Fibroblast of gingiva (primary cell): ENCODE measurements around the gene BUD23.
"Not testable (repeated sequence)": the region's sequence is repeated elsewhere in the genome, so short reads cannot be mapped to it uniquely, and the experiment has no call there.

Source experiments
- DNase-seq: peaks from one replicate; pipeline ENCODE4 v3.0.0-alpha.2; 2011; ENCODE audit warnings: low read depth

BUD23 gene

DNA sequence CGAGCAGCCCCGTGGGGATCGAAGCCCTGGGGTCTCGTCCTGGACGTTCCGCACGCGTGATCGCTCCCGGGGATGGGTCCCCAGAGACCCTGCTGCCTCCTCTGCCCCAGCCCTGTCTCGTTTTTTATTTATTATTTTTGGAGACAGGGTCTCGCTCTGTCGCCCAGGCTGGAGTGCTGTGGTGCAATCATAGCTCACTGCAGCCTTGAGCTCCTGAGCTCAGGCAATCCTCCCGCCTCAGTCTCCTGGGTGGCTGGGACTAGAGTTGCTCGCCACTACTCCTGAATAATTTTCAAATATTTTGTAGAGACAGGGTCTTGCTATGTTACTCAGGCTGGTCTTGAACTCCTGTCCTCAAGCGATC, 36.4 kb downstream of the BUD23 start:
- DNase-seq = no peak

DNA sequence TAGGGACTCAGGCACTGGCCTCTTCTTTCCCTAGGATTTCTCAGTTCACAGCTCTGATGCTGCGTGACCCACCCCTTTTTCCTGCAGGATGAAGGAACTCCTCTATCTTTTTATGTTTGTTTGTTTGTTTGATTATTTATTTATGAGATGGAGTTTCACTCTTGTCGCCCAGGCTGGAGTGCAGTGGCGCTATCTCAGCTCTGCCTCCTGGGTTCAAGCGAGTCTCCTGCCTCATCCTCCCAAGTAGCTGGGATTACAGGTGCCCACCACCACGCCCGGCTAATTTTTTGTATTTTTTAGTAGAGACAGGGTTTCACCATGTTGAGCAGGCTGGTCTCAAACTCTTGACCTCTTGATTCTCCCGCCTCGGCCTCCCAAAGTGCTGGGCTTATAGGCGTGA, 37.0 kb downstream of the BUD23 start:
- DNase-seq = not testable (repeated sequence)

DNA sequence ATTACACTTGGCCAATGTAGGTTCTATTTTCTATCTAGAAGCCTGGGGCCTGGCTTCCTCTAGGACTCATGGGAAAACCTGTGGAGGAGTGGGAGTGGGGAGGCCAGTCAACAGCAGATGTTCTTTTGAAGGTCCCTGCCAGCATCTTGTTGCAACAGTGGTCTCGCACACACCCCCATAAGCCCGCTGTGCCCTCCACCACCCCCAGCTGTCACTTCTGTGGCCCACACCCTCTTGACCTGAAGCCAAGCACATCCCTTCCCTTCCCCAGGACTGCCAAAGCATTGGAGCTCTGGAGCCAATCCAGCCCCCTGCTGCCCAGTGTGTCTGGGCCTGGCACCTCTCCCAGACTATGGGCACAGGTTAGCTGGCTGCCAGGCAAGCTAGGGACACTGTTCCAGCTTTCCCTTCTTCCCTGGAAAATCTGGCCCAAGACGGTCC, 38.0 kb downstream of the BUD23 start:
- peak; percentile 65 for DNase-seq

DNA sequence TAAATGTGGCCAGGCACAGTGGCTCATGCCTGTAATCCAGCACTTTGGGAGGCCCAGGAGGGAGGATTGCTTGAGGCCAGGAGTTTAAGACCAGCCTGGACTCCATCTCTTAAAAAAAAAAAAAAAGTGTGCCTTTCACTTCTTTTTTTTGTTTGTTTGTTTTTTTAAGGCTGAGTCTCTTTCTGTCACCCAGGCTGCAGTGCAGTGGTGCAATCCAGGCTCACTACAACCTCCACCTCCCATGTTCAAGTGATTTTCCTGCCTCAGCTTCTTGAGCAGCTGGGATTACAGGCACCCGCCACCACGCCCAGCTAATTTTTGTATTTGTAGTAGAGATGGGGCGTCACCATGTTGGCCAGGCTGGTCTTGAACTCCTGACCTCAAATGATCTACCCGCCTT, 38.8 kb downstream of the BUD23 start:
- not testable (repeated sequence) for DNase-seq

DNA sequence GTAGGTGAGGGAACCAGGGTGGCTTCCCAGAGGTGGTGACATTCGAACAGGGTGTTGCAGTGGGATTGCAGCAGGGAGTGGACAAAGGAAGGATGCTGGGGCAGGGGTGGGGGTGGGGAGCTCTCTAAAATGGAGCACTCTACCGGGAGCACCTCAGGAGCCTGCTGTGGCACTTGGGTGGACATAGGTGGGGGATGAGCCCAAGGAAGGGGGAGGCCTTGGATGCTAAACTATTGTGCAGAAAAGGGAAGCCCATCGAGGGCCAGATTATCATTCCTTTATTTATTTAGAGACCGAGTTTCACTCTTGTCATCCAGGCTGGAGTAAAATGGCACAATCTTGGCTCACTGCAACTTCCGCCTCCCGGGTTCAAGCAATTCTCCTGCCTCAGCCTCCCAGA, 39.4 kb downstream of the BUD23 start:
- no peak for DNase-seq

DNA sequence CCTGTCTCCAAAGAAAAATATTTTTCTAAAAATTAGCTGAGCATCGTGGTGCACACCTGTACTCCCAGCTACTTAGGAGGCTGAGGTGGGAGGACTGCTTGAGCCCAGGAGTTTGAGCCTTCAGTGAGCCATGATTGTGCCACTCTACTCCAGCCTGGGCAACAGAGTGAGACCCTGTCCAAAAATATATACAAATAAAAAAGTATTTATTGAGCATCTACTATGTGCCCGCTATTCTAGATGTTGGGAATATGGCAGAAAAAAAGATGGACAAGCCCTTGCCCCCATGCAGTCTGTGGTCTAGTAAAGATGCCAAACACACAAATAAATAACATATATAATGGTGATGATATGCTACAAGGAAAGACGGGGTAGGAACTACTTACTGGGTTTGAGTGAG, 40.4 kb downstream of the BUD23 start:
- no peak for DNase-seq

DNA sequence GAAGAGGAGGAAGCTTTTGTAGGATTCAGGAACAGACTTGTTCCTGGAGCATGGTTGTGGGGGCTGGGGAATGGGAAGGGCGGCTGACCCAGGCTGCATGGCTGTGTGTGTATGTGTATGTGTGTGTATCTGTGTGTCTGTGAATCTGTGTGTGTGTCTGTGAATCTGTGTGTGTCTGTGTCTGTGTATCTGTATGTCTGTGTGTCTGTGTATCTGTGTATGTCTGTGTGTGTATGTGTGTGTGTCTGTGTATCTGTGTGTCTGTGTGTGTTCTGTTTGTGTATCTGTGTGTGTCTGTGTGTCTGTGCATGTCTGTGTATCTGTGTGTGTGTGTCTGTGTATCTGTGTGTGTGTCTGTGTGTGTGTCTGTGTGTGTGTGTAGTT, 42.7 kb downstream of the BUD23 start:
- DNase-seq = no peak

DNA sequence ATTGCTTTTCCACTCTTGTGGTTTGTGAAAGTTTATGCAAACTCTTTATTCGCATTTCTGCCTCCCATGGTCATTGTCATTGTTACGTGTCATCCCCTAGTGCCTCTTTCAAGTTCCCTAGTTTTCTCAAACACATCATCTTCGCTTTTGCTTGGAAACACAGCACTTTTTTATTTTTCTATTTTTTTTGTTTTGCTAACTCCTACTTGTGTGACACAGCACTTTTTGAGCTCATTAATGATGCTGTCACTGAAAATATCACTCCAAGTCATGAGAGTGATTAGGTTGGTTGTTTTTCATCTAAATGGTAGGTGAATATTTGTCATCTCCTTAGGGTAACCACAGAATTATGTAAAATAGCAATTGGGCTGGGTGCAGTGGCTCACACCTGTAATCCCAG, 44.6 kb downstream of the BUD23 start:
- no peak for DNase-seq

DNA sequence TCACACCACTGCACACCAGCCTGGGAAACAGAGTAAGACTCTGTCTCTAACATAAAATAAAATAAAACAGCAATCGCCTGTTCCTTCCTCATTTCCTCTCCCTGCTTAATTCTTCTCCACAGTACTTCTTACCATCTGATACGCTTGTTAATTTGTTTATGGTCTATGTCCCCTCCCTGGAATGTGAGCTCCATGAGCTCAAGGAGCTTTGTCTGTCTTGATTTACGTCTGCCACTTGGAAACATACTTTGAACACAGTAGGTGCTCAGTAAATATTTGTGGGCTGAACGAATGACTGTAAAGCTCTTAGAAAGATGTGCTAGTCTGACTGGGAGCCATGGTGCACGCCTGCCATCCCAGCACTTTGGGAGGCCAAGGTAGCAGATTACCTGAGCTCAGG, 45.2 kb downstream of the BUD23 start:
- no peak for DNase-seq

DNA sequence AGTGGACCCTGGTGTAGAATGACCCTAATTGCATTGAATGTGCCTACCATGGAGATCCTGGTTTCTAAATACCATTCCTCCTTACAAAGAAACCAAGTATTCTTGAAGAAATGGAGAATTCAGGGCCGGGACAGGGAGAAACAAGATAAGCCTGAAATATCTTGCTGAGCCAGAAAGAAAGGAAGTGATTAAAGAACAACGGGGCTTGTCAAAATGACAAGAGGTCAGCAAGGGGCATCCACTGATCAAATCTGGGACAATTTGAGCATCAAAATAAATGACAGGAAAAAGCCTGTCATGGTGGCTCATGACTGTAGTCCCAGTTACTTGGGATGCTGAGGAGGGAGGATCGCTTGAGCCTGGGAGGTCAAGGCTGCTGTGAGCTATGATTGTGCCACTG, 47.1 kb downstream of the BUD23 start:
- no peak for DNase-seq

DNA sequence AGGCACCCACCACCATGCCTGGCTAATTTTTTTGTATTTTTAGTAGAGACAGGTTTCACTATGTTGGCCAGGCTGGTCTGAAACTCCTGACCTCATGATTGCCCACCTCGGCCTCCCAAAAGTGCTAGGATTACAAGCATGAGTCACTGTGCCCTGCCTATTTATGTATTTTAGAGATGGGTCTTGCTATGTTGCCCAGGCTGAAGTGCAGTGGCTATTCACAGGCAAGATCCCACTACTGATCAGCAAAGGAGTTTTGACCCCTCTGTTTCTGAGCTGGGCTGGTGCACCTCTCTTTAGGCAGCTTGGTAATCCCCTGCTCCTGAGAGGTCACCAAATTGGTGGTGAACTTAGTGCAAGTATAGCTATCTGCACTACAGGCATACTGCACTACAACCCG, 49.0 kb downstream of the BUD23 start:
- no peak for DNase-seq

DNA sequence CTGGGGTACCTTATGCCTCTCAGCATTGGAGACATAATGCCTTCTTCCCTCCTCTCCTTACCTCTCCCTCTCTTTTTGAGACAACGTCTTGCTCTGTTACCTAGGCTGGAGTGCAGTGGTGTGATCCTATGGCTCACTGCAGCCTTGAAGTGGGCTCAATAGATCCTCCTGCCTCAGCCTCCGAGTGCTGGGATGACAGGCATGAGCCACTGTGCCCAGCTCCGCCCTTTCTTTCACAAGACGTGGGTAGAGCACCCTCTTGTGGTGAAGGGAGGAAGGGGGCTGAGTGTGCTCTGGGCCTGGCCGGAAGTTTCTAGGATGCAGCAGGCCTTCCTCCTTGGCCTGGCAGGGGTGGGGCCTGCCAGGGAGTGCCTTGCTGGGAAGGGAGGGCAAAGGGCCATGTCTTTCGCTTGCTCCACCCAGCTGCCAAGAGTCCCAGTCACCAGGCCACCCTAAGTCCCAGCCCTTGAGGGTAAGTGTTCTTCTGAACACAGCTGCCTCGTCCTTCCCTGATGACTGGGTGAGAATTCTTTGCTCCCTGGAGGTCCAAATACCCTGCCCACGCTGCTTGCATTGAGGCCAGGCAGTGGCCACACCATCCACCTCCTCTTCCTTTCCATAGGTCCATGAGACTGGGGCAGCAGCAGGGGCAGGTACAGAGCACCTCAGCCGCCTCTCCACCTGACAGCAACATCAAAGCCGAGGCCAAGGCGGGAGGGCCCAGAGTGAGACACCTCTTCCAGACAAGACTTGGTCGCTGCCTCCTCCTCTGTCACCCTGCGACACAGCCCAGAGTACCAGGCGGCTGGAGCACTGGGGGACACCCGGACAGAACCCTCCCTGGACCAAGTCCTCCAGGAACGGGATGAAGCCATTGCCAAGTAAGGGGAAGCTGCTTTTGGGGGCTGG, 51.5 kb downstream of the BUD23 start:
- DNase-seq = peak; percentile 94

DNA sequence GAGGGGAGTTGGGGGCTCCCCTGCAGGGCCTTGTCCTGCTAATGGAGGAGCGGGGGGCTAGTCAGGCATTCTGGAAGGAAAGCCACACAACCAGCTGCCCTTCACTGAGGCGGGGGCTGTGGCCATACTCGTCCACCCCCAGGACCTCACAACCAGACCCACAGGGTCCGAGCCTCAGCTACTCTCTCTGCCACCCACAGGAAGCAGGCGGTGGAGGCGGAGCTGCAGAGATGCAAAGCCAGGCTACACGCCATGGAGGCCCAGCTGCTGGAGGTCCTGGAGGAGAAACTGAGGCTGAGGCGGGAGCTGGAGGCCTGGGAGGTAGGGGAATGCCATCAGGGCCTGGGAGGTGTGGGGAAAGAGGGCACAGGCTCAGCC, 52.1 kb downstream of the BUD23 start:
- no peak for DNase-seq

DNA sequence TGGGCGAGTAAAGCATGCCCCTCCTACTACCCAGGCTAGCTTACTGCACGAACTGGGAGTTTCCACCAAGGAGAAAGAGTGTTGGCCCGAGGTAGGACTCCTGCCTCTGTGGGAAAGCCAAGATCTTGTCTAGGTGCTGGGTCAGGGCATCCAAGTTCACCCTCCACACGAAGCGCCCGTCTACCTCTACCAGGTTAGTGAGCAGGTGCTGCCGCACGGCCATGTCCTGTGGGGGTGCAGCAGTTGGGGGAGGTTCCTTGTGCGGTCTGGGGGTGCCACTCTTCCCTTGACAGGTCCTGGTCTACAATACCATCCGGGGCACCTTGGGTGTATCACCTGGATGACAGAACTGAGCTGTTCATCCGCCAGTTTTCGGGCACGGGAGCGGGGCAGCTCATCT, 53.5 kb downstream of the BUD23 start:
- no peak for DNase-seq

DNA sequence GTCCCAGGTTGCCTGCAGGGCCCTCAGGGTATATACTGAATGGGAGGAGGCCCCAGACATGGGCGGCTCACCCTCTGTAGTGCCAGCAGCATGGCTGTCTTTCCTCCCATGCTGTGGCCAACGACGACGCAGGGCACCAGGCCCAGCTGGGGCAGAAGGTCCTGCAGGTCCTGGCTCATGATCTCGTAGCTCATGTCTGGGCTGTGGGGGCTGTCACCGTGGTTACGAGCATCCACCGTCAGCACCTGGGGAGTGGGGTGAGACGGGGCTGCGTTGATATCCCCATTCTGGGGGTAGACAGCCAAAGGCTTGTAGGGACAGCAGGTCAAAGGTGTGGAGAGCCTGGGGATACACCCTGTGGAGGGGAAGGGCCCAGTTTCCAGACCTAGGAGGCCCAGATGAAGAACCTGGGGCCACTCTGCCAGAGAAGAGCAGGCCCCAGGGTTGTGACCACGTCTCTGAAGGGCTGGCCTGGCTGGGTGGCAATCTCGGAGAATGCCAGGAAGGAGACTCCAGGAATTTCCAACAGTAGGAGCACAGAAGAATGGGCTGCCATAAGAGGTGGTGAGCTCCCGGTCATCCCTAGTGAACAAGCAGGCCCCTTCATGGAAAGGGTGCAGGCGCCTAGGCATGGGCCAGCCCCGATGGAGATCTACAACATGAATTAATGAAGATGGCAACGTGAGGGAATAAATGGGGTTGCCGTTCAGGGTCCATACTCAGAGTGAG, 54.3 kb downstream of the BUD23 start:
- DNase-seq = no peak

DNA sequence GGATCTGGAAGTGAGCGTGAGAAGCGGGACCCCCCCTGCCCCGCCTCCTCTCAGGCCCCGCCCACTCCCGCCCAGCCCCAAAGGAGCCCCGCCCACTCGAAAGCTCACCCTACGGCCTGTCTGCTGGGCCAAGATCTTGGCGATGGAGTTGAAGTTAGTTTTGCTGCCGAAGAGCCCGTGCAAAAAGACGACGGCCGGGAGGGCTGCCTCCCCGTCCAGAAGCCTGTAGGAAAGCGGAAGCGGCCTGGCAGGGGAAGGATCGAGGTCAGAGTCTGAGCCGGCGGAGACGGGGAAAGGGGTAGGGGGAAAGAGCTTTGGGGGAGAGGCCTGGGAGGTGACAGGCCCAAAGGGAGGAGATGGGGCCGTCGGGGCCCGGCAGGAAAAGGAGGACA, 54.8 kb downstream of the BUD23 start:
- peak; percentile 48 for DNase-seq

DNA sequence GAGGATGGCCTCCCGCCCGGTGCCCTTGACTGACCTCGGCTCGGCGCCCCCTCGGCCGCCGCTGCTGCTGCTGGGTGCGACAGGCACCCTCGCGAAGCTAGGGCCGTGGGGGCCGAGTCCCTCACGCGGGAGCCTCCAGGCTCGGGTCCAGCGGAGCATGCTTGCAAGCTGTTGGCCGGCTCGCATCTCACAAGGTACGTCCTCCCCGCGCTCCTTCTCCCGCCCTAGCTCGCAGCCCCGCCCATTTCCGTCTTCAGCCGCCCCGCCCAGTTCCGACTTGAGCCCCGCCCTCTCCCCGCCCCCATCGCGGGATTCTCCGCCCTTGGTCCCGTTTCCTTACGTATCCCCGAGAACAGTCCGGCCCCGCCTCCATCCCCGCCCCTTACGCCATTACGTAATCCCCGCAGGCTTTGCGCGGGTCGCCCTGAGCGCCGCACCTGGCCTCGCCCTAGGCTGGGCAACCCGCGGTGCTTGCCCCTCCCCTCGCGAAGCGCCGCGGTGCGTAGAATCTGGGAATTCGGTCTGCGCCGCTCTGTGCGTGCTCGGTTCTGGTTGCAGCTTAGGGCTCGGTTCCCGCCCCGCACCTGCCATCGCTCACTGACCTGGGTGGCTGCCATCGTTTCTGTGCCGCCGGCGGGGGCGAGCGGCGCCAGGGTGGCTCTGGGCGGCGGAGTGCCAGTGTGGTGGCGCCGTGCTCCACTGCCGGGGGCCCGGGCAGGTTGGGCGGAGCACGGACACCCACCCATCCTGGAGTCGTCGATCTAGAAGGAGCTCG, 55.4 kb downstream of the BUD23 start, which contains the start of gene ABHD11:
Gene ABHD11 (minus strand): TSS at position 191 of the 775 bp plus-strand sequence. CDS start 32 bp downstream, at position 159.
- peak; percentile 95 for DNase-seq

DNA sequence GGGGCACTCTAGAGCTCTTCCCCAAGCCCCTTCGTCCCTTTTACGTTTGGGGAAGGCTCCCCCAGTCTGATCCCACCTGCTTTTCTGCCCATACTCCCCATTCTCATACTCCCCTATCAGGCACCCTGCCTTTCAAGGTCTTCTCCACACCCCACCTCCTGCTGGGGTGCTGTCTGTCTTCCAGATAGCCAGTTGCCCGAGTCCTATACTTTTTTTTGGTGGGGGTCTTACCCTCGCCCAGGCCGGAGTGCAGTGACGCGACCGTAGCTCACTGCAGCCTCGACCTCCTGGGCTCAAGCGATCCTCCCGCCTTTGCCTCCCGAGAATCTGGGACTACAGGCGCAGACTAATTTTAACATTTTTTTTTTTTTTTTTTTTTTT, 56.0 kb downstream of the BUD23 start:
- no peak for DNase-seq

DNA sequence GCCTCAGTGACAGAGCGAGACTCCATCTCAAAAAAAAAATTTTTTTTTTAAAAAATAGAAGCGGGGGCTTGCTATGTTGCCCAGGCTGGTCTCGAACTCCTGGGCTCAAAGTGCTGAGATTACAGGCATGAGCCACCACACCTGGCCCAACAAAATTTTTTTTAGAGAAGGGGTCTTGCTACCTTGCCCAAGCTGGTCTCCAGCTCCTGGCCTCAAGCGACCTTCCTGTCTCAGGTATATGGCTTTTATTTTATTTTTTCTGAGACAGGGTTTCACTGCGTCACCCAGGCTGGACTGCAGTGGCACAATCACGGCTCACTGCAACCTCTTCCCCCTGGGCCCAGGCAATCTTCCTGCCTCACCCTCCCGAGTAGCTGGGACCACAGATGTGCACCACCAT, 56.8 kb downstream of the BUD23 start:
- DNase-seq = no peak

DNA sequence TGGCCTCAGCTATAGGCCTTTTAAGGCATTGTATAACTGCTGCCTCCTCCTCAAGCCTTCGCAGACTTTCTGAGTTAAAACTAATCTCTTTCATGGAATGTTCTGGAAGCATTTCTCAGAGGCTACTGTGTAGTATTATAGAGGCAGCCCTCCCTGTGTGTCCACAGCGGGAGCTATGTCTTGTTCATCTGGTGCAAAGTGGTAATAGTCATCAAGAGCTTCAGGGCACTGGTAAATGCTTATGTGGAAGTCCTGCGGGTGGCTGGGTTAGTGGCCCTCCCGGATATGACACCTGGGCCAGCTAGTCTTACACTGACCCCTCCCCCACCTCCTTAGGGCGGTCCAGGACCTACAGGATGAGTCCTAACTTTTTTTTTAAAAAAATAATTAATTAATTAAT, 57.4 kb downstream of the BUD23 start:
- no peak for DNase-seq

DNA sequence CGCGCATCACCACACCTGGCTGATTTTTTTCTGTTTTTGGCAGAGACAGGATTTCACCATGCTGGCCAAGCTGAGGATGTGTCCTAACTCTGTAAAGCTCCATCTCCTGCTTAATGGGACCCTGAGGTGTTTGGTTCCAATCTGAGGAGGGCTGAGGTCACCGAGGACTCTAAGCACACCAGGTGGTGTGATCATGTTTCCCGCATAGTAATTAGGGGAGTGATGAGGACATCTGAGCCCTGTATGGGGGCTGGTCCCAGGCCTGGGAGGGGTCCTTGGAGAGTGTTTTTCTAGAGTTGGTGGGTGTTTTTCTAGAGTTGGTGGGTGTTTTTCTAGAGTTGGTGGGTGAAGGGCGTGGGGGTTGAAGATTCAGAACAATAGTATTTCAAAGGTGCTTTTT, 58.2 kb downstream of the BUD23 start:
- DNase-seq = no peak

DNA sequence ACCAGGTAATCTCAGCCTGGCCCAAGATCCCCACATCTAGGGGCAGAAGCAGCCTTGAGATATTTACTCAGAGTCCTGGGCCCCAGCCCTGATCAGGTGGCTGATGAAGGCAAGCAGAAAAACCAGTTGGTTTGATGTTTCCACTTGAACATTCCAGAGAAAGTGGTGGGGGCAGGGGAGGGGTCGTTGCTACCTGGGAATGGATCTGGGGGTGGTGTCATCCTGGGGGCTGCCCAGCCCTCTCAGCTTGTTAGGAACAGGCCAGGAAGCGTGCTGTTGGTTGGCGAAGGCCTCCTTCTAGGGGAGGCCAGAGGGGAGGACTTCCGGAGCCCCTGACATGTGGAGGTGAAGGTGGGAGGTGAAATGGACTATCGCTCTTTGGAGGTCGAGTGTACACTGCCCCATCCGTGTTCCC, 58.9 kb downstream of the BUD23 start:
- no peak for DNase-seq
